Measurements from ENCODE around the gene SHB. TPM values are rescaled to one million over a fixed set of nuclear protein-coding genes. Genes with fewer than 3 reads are reported as not detected.

The SHB gene
- total and polyA plus RNA-seq, 2 of the 8 experiments (the other 6 are each of a cell fraction or from before 2014, with no cell fraction given), result 4.1 to 12.6 TPM

- 0 out of 2 replicates have a peak overlapping the region, but pooled peaks have one; percentile 61 for H2BK20ac ChIP-seq (ENCODE audit: low read length)
- H4K8ac ChIP-seq (ENCODE audit: extremely low read depth, insufficient read depth, low read length), result no peak overlapping the region
- no peak for DNase-seq (ENCODE audit: low read depth in 1 of 2, low spot score in 2 of 2)
- ChIA-PET CTCF (ENCODE audit: partially characterized antibody) (interaction anchor here (0.7 to 3.4 kb wide), 8 partner anchors 9 to 104 kb away, joined by 3 to 23 read pairs (median 4); no protein-coding TSS in a partner anchor), POLR2A (ENCODE audit: partially characterized antibody) (no interaction called here)
- no peaks in the 10 kb centered on the region for H3K79me1 ChIP-seq (ENCODE audit: low read depth, low read length)
- H3K4ac ChIP-seq (replicated peaks; ENCODE audit: insufficient read length, low read depth, low read length), result no peak overlapping the region
- no peaks in the 10 kb centered on the region for H3K9me3 ChIP-seq (ENCODE audit: insufficient read depth in 2 of 2, low read depth in 1 of 2, low read length in 1 of 2)
- H4K5ac ChIP-seq (ENCODE audit: insufficient read length, low read depth, low read length), result no peak overlapping the region
- no peaks in the 10 kb centered on the region for H3K27me3 ChIP-seq (replicated peaks in 1 of 4; ENCODE audit: control insufficient read depth in 3 of 4, extremely low read depth in 1 of 4, insufficient read depth in 3 of 4, low read length in 3 of 4)
- no peak overlapping the region for H3K4me3 ChIP-seq (ENCODE audit: extremely low read depth in 1 of 4, insufficient read depth in 2 of 4, low read depth in 3 of 4, low read length in 4 of 4)
- H3K23me2 ChIP-seq (ENCODE audit: low read depth, low read length), result 0 out of 2 replicates have a peak, but pooled peaks cover 2% of the 10 kb centered on the region
- no peak overlapping the region for H4K91ac ChIP-seq (replicated peaks; ENCODE audit: insufficient read length, low read length)
- 80% methylated on average over 7 of the region's 8 CpGs; no CpG with 5 or more reads in 1 of the 2 experiments for WGBS, 2 experiments (ENCODE audit: extremely low coverage in 1 of 2, insufficient coverage in 1 of 2, insufficient read length in 1 of 2, insufficient replicate concordance in 2 of 2, low coverage in 1 of 2, low lambda C conversion rate in 2 of 2, missing lambda C conversion rate in 1 of 2)
- H3K36me3 ChIP-seq (ENCODE audit: control insufficient read depth in 2 of 4, insufficient read depth in 4 of 4, low read length in 3 of 4), result peaks cover 0 to 20% (median under 1%) of the 10 kb centered on the region in 4 experiments; a peak in 4 of 8 replicates
- no peak overlapping the region for H2AK5ac ChIP-seq (ENCODE audit: low read depth, low read length)
- no peak overlapping the region for H3K4me2 ChIP-seq (ENCODE audit: insufficient read depth in 1 of 2, low read depth in 2 of 2, low read length in 2 of 2)
- no peak overlapping the region for H3K56ac ChIP-seq (replicated peaks; ENCODE audit: insufficient read length, low read depth, low read length)
- no peak overlapping the region for H2BK12ac ChIP-seq (ENCODE audit: low read depth, low read length)
- no peaks in the 10 kb centered on the region for H3K79me2 ChIP-seq (ENCODE audit: control insufficient read depth in 1 of 2, insufficient read depth in 2 of 2, low read length in 2 of 2)
- peaks cover 4 to 11% (median 9%) of the 10 kb centered on the region in 4 experiments for H3K4me1 ChIP-seq (replicated peaks in 1 of 4; ENCODE audit: control insufficient read depth in 3 of 4, insufficient read depth in 4 of 4, low read length in 3 of 4)
- no peak overlapping the region; the same call in 1 of the 2 replicates for H3K18ac ChIP-seq (ENCODE audit: extremely low read depth, low read length)
- H4K20me1 ChIP-seq (replicated peaks in 1 of 2; ENCODE audit: control insufficient read depth in 1 of 2, insufficient read depth in 2 of 2, low read length in 2 of 2), result peaks cover 2 to 4% of the 10 kb centered on the region in 2 experiments
- no peak overlapping the region for H3K14ac ChIP-seq (ENCODE audit: insufficient read length)
- no peak overlapping the region; the same call in 1 of the 2 replicates for H2BK5ac ChIP-seq (ENCODE audit: low read depth, low read length)
- H2AFZ ChIP-seq (ENCODE audit: low read length), result no peak overlapping the region
- no peak overlapping the region for H2BK15ac ChIP-seq (ENCODE audit: low read length)
- H3K23ac ChIP-seq (ENCODE audit: insufficient read length), result no peak overlapping the region
- no peak for FAIRE-seq
- no peak overlapping the region; a peak in 1 of 7 replicates for H3K9ac ChIP-seq (replicated peaks in 1 of 4; ENCODE audit: extremely low read depth in 1 of 4, low read depth in 3 of 4, low read length in 3 of 4)
- H2BK120ac ChIP-seq (replicated peaks; ENCODE audit: low read depth, low read length), result no peak overlapping the region
- no peak overlapping the region for H3K27ac ChIP-seq (ENCODE audit: low read depth, low read length)
- no peak for TF ChIP-seq SIN3A (conservative IDR thresholded peaks at IDR 0.05 in 1 of 2, IDR thresholded peaks at IDR 0.05 in 1 of 2; ENCODE audit: low read depth in 1 of 2, low read length in 2 of 2)
- TF ChIP-seq ASH2L (IDR thresholded peaks at IDR 0.05; ENCODE audit: low read length), result no peak
- TF ChIP-seq E2F6 (IDR thresholded peaks at IDR 0.05), result no peak
- no peak for TF ChIP-seq SP1 (IDR thresholded peaks at IDR 0.05; ENCODE audit: low read depth, low read length)
- no peak for TF ChIP-seq TEAD4 (IDR thresholded peaks at IDR 0.05; ENCODE audit: low read depth, low read length)
- no peak for TF ChIP-seq SRF (IDR thresholded peaks at IDR 0.05; ENCODE audit: low read depth, low read length)
- TF ChIP-seq FOSL1 (IDR thresholded peaks at IDR 0.05; ENCODE audit: insufficient read depth, low read depth, low read length), result no peak
- no peak for TF ChIP-seq HDAC6 (IDR thresholded peaks at IDR 0.05; ENCODE audit: low read depth, low read length)
- no peak for TF ChIP-seq JUN (IDR thresholded peaks at IDR 0.05; ENCODE audit: low read depth, low read length)
- TF ChIP-seq EGR1 (IDR thresholded peaks at IDR 0.05; ENCODE audit: borderline replicate concordance, low read depth, low read length), result no peak
- no peak for TF ChIP-seq ATF2 (IDR thresholded peaks at IDR 0.05; ENCODE audit: low read length)
These were observed 119.5 kb downstream of the SHB start for GRCh38 chr9:37949576-37949975.
